Measurements from ENCODE around the gene MAX. TPM values are rescaled to one million over a fixed set of nuclear protein-coding genes. Genes with fewer than 3 reads are reported as not detected.

Gene MAX
- total and polyA plus RNA-seq, 2 donors from 2014 or later, result 48.9 to 89.4 TPM

GRCh38 chr14:65142914-65143625 is 40.8 kb upstream of the MAX start:
- Histone ChIP-seq H3K4me1 (ENCODE audit: control insufficient read depth in 2 of 3, insufficient read depth in 2 of 3, low read depth in 1 of 3, low read length in 3 of 3) (no peaks in the 10 kb centered on the region), H3K27ac (ENCODE audit: low read depth in 2 of 2, low read length in 2 of 2) (no peak overlapping the region), H3K9me3 (ENCODE audit: control insufficient read depth in 2 of 3, insufficient read depth in 1 of 3, low read length in 3 of 3) (no peaks in the 10 kb centered on the region), H3K4me3 (ENCODE audit: low read length in 3 of 3) (no peak overlapping the region), H3K27me3 (ENCODE audit: control insufficient read depth, insufficient read depth, low read length) (no peaks in the 10 kb centered on the region), H3K9ac (ENCODE audit: low read length in 3 of 3) (no peak overlapping the region), H3K36me3 (ENCODE audit: control insufficient read depth in 2 of 3, insufficient read depth in 3 of 3, low read length in 3 of 3) (no peaks in the 10 kb centered on the region)
- DNase-seq (no peak), FAIRE-seq (no peak)
- intact Hi-C loops (cut with DNase I), result no loop called here
- no peak for TF ChIP-seq CTCF (IDR thresholded peaks at IDR 0.05; ENCODE audit: borderline replicate concordance, extremely low read depth, insufficient read depth)

- Histone ChIP-seq H3K9ac (ENCODE audit: low read length in 3 of 3) (no peak overlapping the region), H3K36me3 (ENCODE audit: control insufficient read depth in 2 of 3, insufficient read depth in 3 of 3, low read length in 3 of 3) (no peaks in the 10 kb centered on the region), H3K4me1 (ENCODE audit: control insufficient read depth in 2 of 3, insufficient read depth in 2 of 3, low read depth in 1 of 3, low read length in 3 of 3) (no peaks in the 10 kb centered on the region), H3K4me3 (ENCODE audit: low read length in 3 of 3) (no peak overlapping the region), H3K27me3 (ENCODE audit: control insufficient read depth, insufficient read depth, low read length) (no peaks in the 10 kb centered on the region), H3K9me3 (ENCODE audit: control insufficient read depth in 2 of 3, insufficient read depth in 1 of 3, low read length in 3 of 3) (no peaks in the 10 kb centered on the region), H3K27ac (ENCODE audit: low read depth in 2 of 2, low read length in 2 of 2) (no peak overlapping the region)
- no peak for TF ChIP-seq CTCF (IDR thresholded peaks at IDR 0.05; ENCODE audit: borderline replicate concordance, extremely low read depth, insufficient read depth)
- DNase-seq, result no peak
- intact Hi-C loops (cut with DNase I), result no loop called here
- FAIRE-seq, result no peak
Observed at GRCh38 chr14:65142429-65142828, 40.1 kb upstream of the MAX start.

- TF ChIP-seq CTCF (IDR thresholded peaks at IDR 0.05; ENCODE audit: borderline replicate concordance, extremely low read depth, insufficient read depth), result no peak
- H3K27me3 ChIP-seq (ENCODE audit: control insufficient read depth, insufficient read depth, low read length), result no peaks in the 10 kb centered on the region
- H3K9me3 ChIP-seq (ENCODE audit: control insufficient read depth in 2 of 3, insufficient read depth in 1 of 3, low read length in 3 of 3), result no peaks in the 10 kb centered on the region
- H3K9ac ChIP-seq (ENCODE audit: low read length in 3 of 3), result no peak overlapping the region
- no peaks in the 10 kb centered on the region for H3K4me1 ChIP-seq (ENCODE audit: control insufficient read depth in 2 of 3, insufficient read depth in 2 of 3, low read depth in 1 of 3, low read length in 3 of 3)
- intact Hi-C loops (cut with DNase I), result no loop called here
- FAIRE-seq, result no peak
- no peak overlapping the region for H3K27ac ChIP-seq (ENCODE audit: low read depth in 2 of 2, low read length in 2 of 2)
- no peak overlapping the region for H3K4me3 ChIP-seq (ENCODE audit: low read length in 3 of 3)
- H3K36me3 ChIP-seq (ENCODE audit: control insufficient read depth in 2 of 3, insufficient read depth in 3 of 3, low read length in 3 of 3), result no peaks in the 10 kb centered on the region
- no peak for DNase-seq
Observed at GRCh38 chr14:65141523-65141922, 39.2 kb upstream of the MAX start.

All from kidney (tissue), 14 donors.